Esophagus muscularis mucosa (tissue), 4 donors: ENCODE measurements around the gene MAPK14.

Experiments used
- EP300 ChIP-seq: sonication (generic); formaldehyde crosslinking; IDR thresholded peaks from one replicate; pipeline ENCODE4 v1.6.1; 2017; ENCODE audit warnings: antibody characterized with exemption
- POLR2A ChIP-seq: fragments of 450-650 bp; IDR thresholded peaks from one replicate; pipeline ENCODE4 v1.6.1; 2017; ENCODE audit warnings: antibody characterized with exemption, moderate library complexity, mild to moderate bottlenecking, low read depth
- POLR2AphosphoS5 ChIP-seq, 2 donors: sonication (generic); formaldehyde crosslinking; IDR thresholded peaks; one replicate each; pipeline ENCODE4 v1.6.1; 2017; ENCODE audit warnings: antibody characterized with exemption in 2 of 2
- TF ChIP-seq, protein P1 (sequence below), 3 experiments: fragments of 200-600 bp in 2 of 3; fragments of 450-650 bp in 1 of 3; sonication (generic) in 2 of 3; IDR thresholded peaks; one replicate each; pipeline ENCODE4 v1.5.1; 2017 to 2019; ENCODE audit warnings: antibody characterized with exemption in 3 of 3, mild to moderate bottlenecking in 2 of 3, moderate library complexity in 1 of 3

GRCh38 chr6:36040958-36041357 is 13.3 kb downstream of the MAPK14 start:
- TF ChIP-seq POLR2A (no peak), EP300 (no peak), POLR2AphosphoS5 (IDR thresholded peaks at IDR 0.05) (no peak)
- TF ChIP-seq, protein P1, sequence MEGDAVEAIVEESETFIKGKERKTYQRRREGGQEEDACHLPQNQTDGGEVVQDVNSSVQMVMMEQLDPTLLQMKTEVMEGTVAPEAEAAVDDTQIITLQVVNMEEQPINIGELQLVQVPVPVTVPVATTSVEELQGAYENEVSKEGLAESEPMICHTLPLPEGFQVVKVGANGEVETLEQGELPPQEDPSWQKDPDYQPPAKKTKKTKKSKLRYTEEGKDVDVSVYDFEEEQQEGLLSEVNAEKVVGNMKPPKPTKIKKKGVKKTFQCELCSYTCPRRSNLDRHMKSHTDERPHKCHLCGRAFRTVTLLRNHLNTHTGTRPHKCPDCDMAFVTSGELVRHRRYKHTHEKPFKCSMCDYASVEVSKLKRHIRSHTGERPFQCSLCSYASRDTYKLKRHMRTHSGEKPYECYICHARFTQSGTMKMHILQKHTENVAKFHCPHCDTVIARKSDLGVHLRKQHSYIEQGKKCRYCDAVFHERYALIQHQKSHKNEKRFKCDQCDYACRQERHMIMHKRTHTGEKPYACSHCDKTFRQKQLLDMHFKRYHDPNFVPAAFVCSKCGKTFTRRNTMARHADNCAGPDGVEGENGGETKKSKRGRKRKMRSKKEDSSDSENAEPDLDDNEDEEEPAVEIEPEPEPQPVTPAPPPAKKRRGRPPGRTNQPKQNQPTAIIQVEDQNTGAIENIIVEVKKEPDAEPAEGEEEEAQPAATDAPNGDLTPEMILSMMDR (IDR thresholded peaks at IDR 0.05) = no peak
